Lower lobe of right lung (tissue), 2 donors: ENCODE data around the gene ONECUT1. TPM values are rescaled to one million over a fixed set of nuclear protein-coding genes. Genes with fewer than 3 reads are reported as not detected.

Source experiments
- ATAC-seq, 2 donors: fragments of 200-7000 bp; cut with Tn5 transposase; one replicate each; pipeline ENCODE4 v1.9.1; 2020 to 2022; ENCODE audit warnings: mild to moderate bottlenecking in 2 of 2, moderate library complexity in 2 of 2
- DNase-seq: peaks from one replicate; pipeline ENCODE4 v3.0.0-alpha.2; 2020
- H3K27ac ChIP-seq: fragments of 200-600 bp; one replicate; pipeline ENCODE4 v1.8.0; 2022
- H3K27me3 ChIP-seq: fragments of 200-600 bp; one replicate; pipeline ENCODE4 v1.8.0; 2022; ENCODE audit warnings: low read depth
- H3K36me3 ChIP-seq: fragments of 200-600 bp; one replicate; pipeline ENCODE4 v1.8.0; 2022; ENCODE audit warnings: mild to moderate bottlenecking
- H3K4me1 ChIP-seq: fragments of 200-600 bp; one replicate; pipeline ENCODE4 v1.8.0; 2022
- H3K4me3 ChIP-seq: fragments of 200-600 bp; one replicate; pipeline ENCODE4 v1.8.0; 2022; ENCODE audit warnings: mild to moderate bottlenecking
- H3K9me3 ChIP-seq: fragments of 200-600 bp; one replicate; pipeline ENCODE4 v1.8.0; 2022
- CTCF ChIP-seq: fragments of 200-600 bp; IDR thresholded peaks from one replicate; pipeline ENCODE4 v1.8.0; 2022; ENCODE audit warnings: antibody characterized with exemption, mild to moderate bottlenecking
- intact Hi-C: fragments of 100-400 bp; cut with DNase I; formaldehyde crosslinking; loops from one replicate; pipeline ENCODE4 v1.11.0; 2022
- total RNA-seq: library from RNA; stranded (reverse); fragmentation: NEBNext Ultra II Directional; extraction: Animal tissue kit (Norgen Biotek cat#: 25700); gene quantifications from one replicate; pipeline ENCODE4 v1.2.1, GENCODE V29; 2021
- donor health status: DM: no; HTN: yes; CAD: no; lungs with severe emphysema.

The ONECUT1 gene
- total RNA-seq, 1 donor from 2014 or later = not detected

GRCh38 chr15:52731732-52732470 is 58.2 kb downstream of the ONECUT1 start:
- intact Hi-C loops = no loop called here
- H3K27ac ChIP-seq = no peak overlapping the region
- ATAC-seq (no peak), DNase-seq (no peak)
- H3K4me3 ChIP-seq = no peak overlapping the region
- peaks cover 37% of the 10 kb centered on the region for H3K4me1 ChIP-seq
- no peaks in the 10 kb centered on the region for H3K36me3 ChIP-seq
- H3K27me3 ChIP-seq = no peaks in the 10 kb centered on the region
- no peaks in the 10 kb centered on the region for H3K9me3 ChIP-seq
- TF ChIP-seq CTCF = no peak

- intact Hi-C loops = no loop called here
- no peak overlapping the region for H3K4me3 ChIP-seq
- no peak overlapping the region for H3K27ac ChIP-seq
- peaks cover 37% of the 10 kb centered on the region for H3K4me1 ChIP-seq
- DNase-seq = no peak
- H3K36me3 ChIP-seq = no peaks in the 10 kb centered on the region
- H3K9me3 ChIP-seq = no peaks in the 10 kb centered on the region
- H3K27me3 ChIP-seq = no peaks in the 10 kb centered on the region
- no peak for ATAC-seq
- TF ChIP-seq CTCF = no peak
These were observed 59.1 kb downstream of the ONECUT1 start for GRCh38 chr15:52731004-52731403.

GRCh38 chr15:52730594-52730993 is 59.5 kb downstream of the ONECUT1 start:
- no peak overlapping the region for H3K27ac ChIP-seq
- DNase-seq = no peak
- H3K36me3 ChIP-seq = no peaks in the 10 kb centered on the region
- no peak overlapping the region for H3K4me3 ChIP-seq
- ATAC-seq = no peak
- intact Hi-C loops = no loop called here
- TF ChIP-seq CTCF = no peak
- H3K9me3 ChIP-seq = no peaks in the 10 kb centered on the region
- H3K4me1 ChIP-seq = peaks cover 37% of the 10 kb centered on the region
- H3K27me3 ChIP-seq = no peaks in the 10 kb centered on the region

GRCh38 chr15:52730173-52730572 is 60.0 kb downstream of the ONECUT1 start:
- TF ChIP-seq CTCF = no peak
- H3K9me3 ChIP-seq = no peaks in the 10 kb centered on the region
- ATAC-seq = peak in 1 of 2 donors; percentile 52
- H3K27ac ChIP-seq = no peak overlapping the region
- H3K4me3 ChIP-seq = no peak overlapping the region
- peaks cover 37% of the 10 kb centered on the region for H3K4me1 ChIP-seq
- DNase-seq = no peak
- intact Hi-C loops = no loop called here
- H3K36me3 ChIP-seq = no peaks in the 10 kb centered on the region
- H3K27me3 ChIP-seq = no peaks in the 10 kb centered on the region

GRCh38 chr15:52728899-52729298 is 61.2 kb downstream of the ONECUT1 start:
- H3K9me3 ChIP-seq = no peaks in the 10 kb centered on the region
- TF ChIP-seq CTCF = no peak
- no peaks in the 10 kb centered on the region for H3K27me3 ChIP-seq
- H3K4me3 ChIP-seq = no peak overlapping the region
- intact Hi-C loops = no loop called here
- H3K36me3 ChIP-seq = no peaks in the 10 kb centered on the region
- DNase-seq = no peak
- no peak overlapping the region for H3K27ac ChIP-seq
- H3K4me1 ChIP-seq = peaks cover 31% of the 10 kb centered on the region
- no peak for ATAC-seq
